KOPT-K1 (cell line): Measurements from ENCODE around the gene UTP25.

Source experiments
- H3K27ac ChIP-seq: fragments of 200-600 bp; sonication (generic); 2 replicates; pipeline ENCODE4 v1.5.1; 2016; ENCODE audit warnings: antibody characterized with exemption, mild to moderate bottlenecking, low read depth, low read length; ENCODE audit not compliant: poor library complexity, severe bottlenecking
- H3K36me3 ChIP-seq: fragments of 200-600 bp; sonication (generic); 2 replicates; pipeline ENCODE4 v1.5.1; 2017; ENCODE audit warnings: antibody characterized with exemption, mild to moderate bottlenecking, low read length, moderate library complexity; ENCODE audit not compliant: insufficient read depth
- H3K9me3 ChIP-seq: fragments of 200-600 bp; sonication (generic); 2 replicates; pipeline ENCODE4 v1.5.1; 2017; ENCODE audit warnings: antibody characterized with exemption, low read length, mild to moderate bottlenecking; ENCODE audit not compliant: insufficient read depth, poor library complexity, severe bottlenecking

Gene UTP25

DNA sequence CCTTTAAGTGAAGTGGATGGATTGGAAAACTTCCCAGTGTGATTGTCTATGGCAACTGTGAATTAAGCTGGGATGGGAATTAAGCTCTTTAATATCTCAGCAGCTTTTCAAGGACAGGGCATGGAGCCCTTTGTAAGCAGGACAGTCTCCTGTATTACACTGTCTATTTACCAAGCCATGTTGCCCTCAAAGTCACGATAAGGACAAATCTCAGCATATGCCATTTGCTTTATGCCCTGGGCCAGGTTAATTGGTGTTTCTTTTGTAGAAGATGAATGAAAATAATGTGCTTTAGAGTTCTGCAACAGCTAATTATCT is 17.6 kb downstream of the UTP25 start:
- Histone ChIP-seq H3K36me3 (peaks cover 97% of the 10 kb centered on the region), H3K27ac (no peak overlapping the region), H3K9me3 (no peaks in the 10 kb centered on the region)

DNA sequence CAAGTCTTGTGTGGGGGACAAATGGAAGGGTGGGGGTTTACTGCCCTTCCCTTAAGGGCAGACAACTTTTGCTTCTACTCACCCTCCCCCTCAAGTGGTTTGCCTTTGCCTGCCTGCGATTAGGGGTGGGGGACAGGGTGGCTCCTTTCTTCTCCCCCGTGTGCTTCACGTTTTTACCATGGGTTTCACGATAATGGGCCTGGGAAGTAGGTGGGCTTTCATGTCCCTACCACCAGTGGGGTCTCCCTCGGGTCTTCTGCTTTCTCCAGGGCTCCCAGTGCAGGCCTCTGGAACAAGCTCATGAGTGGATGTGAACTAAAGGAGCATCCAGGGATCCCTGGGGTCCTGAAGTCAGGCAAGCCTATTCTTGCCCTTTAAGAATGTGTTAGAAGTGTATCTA is 21.6 kb downstream of the UTP25 start:
- H3K9me3 ChIP-seq, result no peaks in the 10 kb centered on the region
- peaks cover 97% of the 10 kb centered on the region for H3K36me3 ChIP-seq
- H3K27ac ChIP-seq, result no peak overlapping the region

DNA sequence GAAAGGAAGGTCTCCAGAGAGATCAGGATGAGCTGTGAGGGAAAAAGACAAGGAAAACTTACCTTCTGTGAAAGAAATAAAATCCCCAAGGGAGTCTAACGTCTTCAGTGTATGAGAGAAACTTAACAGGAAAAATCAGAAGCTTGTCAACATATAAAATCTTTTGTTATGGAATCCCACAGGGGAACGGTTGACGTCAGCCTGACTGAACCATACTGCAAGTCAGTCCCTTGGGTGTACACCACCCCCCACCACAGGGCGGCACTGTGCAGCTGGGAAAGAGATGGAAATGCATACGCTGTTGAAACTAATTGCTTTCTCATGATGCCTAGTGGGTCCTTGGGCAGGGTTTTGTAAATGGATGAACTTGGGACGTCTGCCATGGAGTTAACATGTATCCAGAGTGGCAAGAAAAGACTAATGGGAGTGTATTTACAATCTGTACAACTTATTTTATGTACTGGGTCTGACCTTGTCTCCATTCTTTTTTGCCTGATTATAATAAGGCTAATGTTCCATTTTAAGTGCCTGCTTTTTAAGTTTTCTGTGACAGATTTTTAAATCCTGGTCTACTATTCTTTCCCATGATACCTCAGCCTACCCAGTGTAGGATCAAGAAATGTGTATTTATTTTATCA is 22.7 kb downstream of the UTP25 start:
- Histone ChIP-seq H3K36me3 (peaks cover 99% of the 10 kb centered on the region), H3K27ac (no peak overlapping the region), H3K9me3 (no peaks in the 10 kb centered on the region)

DNA sequence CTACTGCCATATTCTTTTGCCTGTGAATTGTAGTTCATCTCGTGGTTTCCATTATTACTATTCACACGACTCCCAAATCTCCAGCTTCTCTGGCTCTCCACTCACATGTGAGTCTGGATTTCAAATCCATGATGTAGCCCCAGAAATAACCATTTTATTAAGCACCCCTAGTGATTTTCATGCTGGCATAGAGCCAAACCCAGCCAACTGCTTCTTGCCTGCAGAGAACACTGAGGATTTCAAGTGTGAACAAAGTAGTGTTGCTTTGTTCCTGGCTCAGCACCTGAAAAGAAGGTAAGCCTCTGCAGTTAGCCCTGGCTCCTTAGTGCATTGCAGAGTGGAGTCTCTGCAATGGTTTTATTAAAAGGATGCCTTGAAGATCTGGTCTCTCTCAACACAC is 25.9 kb downstream of the UTP25 start:
- no peak overlapping the region for H3K27ac ChIP-seq
- no peaks in the 10 kb centered on the region for H3K9me3 ChIP-seq
- H3K36me3 ChIP-seq, result peaks cover 80% of the 10 kb centered on the region

DNA sequence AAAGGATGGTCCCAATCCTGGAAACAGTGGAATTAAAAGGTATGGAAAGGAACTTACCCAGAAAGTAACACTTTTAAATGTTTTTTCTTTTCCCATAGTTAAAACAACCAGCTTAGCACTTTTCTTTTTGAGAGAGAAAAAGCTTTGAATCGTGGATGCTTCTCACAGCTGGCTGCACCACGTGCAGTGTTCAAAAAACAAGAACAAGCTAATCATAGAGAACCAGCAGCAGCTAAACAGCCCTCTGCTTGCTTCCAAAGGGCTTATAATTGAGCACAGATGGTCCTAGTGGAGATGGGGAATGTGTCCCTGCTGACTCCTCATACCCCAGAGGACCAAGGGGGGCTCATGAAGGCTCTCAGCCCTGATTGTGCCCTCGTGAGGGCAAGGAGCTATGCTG is 26.4 kb downstream of the UTP25 start:
- Histone ChIP-seq H3K36me3 (peaks cover 75% of the 10 kb centered on the region), H3K9me3 (no peaks in the 10 kb centered on the region), H3K27ac (no peak overlapping the region)

DNA sequence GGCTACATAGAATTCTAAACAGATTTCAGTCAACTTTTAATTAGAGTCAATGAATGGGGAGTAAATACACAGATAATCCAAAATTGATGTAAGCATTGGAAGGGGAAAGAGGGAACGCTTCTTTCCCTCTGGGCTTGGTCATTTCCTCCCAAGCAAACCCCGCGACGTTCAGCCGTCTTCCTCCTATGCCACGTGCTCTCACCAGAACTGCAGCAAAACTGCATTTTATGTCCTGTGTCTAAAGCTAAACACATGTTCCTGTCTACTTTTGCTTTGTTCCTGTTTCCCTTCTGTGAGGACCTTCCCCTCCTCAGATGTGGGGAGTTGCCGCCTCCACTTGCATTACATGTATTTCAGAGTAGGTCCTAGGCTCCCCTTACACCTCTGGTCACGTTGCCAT is 27.2 kb downstream of the UTP25 start:
- Histone ChIP-seq H3K36me3 (peaks cover 66% of the 10 kb centered on the region), H3K27ac (no peak overlapping the region)

DNA sequence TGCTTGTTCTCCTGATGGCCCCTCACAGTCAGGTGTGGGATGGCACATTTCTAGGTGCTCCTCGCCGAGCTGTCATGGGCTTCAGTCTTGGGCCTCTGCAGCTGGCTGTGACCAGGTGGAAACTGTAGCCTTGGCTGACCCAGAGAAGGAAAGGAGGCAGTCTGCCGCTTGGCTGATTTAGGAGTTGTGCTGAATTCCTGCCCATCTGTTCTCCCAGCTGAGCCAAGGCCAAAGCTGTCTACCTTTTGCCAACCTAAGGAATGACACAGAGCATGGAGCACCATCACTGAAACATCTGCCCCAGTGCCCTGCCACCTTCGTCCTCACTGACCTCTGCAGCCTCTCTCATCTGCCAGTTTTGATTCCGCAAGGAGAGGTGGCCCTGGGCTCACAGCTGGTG is 27.9 kb downstream of the UTP25 start:
- Histone ChIP-seq H3K27ac (no peak overlapping the region), H3K9me3 (no peaks in the 10 kb centered on the region), H3K36me3 (peaks cover 60% of the 10 kb centered on the region)

More for the DNA sequence above, 27.2 kb downstream of the UTP25 start:
- H3K9me3 ChIP-seq, result no peaks in the 10 kb centered on the region

DNA sequence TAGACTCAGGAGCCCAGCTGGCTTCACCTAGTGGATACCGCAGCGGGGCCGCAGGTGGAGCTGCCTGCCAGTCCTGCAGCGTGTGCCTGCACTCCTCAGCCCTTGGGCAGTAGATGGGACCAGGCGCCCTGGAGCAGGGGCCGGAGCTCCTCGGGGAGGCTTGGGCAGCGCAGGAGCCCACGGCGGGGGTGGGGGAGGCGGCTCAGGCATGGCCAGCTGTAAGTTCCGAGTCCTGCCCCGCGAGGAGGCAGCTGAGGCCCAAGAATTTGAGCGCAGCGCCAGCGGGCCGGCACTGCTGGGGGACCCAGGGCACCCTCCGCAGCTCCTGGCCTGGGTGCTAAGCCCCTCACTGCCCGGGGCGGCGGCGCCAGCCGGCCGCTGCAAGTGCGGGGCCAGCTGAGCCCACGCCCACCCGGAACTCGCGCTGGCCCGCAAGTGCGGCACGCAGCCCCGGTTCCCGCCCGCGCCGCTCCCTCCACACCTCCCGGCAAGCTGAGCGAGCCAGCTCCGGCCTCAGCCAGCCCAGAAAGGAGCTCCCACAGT is 30.9 kb downstream of the UTP25 start:
- H3K36me3 ChIP-seq, result peaks cover 30% of the 10 kb centered on the region
- no peaks in the 10 kb centered on the region for H3K9me3 ChIP-seq
- no peak overlapping the region for H3K27ac ChIP-seq

DNA sequence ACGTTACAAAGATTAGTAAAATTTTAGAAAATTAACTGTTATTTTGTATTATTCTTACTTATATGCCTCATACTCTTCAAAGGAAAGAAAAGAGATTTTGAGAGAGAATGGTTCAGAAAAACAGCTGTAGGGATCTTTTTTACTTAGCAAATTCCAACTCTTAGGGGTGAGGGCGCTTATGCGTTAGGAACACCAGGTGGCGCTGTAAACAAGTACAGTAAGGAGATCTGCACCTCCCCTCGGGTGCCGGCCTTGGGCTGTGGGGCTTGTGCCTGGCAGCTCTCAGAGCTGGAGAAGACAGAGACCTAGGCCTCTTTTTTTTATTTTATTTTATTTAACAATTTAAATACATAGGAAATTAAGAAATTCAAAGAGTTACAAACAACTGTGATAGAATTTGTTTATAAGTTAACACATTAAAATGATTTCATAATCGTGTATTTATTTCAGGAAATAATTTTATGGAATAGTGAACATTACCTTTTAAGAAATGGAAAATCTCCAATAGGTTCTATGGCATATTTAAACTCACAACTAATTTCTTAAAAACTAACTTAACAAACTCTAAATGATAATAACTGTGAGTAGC is 32.6 kb downstream of the UTP25 start:
- H3K9me3 ChIP-seq, result no peaks in the 10 kb centered on the region
- H3K27ac ChIP-seq, result no peak overlapping the region
- peaks cover 13% of the 10 kb centered on the region for H3K36me3 ChIP-seq

DNA sequence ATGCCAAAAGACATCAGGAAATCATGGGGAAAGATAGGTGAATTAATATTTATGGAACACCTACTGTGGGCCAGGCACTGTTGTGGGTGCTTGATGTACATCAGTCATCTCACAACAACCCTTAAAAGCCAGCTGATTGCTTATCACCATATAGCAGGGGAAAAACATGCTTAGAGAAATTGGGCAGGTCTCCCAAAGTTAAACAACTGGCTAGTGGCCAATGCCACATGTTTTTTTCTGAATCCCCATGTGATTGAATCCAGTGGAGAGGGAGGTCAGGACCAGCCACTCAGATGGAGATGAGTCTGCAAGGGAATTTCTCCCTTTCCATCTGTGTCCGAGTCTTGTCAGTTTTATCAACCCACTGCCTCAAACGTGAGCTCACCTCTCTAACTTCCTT is 33.5 kb downstream of the UTP25 start:
- H3K27ac ChIP-seq, result no peak overlapping the region
- H3K9me3 ChIP-seq, result no peaks in the 10 kb centered on the region
- peaks cover 4% of the 10 kb centered on the region; the same call in 1 of the 2 replicates for H3K36me3 ChIP-seq

DNA sequence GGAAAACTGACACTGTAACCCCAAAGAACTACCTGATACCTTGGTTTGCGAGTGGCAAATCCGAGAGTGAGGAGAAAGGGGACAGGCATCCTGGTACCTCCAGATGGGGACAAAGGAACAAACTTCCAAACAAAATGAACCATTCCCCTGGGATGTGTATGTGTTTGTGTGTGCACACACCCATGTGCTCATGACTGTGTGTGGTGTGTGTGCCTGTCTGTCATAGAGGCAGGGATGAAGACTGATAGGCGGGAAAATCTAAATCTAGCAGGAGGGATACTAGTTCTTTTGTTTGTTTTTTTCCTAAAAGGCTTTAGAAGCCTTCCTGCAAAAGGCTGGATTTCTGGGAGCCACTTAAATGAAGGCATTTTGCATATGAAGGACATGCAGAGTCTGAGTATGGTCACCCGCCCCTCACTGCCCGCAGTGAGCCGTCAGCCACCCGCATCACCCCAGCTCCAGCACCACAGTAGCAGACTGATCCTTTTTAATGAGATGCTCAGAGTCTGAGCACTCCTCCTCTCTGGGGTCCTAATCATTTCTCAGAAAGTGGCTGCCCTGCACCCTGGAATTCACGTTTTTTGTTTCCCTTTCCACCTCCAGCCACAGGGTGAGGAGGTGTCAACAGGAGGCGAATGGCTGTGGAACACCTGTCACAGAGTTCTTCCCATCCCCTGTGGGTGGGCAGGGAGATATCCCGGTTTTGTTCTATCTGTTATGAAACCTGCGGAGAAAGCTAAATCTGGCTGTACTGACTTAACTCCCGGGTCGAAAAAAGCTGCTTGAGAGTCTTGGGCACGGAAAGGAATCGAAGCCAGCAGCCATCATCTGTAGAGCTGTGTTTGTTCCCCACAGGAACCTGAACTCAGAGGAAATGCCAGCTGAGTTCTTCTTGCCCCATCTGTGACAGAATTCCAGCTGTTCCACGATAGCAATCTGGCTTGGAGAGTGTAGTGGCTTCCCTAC is 34.9 kb downstream of the UTP25 start:
- Histone ChIP-seq H3K9me3 (peaks cover 4% of the 10 kb centered on the region), H3K36me3 (no peaks in the 10 kb centered on the region; the same call in 1 of the 2 replicates), H3K27ac (no peak overlapping the region)

DNA sequence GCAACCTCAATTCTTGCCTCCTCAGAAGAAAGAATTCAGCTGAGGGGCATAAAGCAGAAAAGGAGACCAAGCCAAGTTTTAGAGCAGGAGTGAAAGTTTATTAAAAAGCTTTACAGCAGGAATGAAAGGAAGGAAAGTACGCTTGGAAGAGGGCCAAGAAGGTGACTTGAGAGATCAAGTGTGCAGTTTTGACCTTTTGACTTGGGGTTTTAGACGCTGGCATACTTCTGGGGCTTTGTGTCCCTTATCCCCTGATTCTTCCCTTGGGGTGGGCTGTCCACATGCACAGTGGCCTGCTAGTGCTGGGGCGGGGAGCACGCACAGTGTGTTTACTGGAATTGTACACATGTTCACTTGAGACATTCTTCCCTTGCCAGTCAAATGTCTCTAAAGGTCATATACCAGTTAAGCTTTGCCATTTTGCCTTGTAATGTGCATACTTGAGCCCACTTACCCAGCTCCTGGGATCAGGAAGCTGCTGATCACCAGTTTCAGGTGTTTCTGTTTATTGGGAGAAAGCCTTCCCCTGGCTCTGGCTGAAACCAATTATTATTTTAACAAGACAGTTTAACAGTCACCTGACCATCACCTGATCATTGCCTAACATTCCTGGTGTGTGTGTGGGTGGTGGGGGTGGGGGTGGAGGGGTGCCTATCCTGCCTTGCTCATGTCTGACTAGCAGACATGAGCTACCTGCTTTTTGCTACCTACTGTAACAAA is 36.2 kb downstream of the UTP25 start:
- Histone ChIP-seq H3K27ac (no peak overlapping the region), H3K36me3 (no peaks in the 10 kb centered on the region), H3K9me3 (peaks cover 5% of the 10 kb centered on the region)

DNA sequence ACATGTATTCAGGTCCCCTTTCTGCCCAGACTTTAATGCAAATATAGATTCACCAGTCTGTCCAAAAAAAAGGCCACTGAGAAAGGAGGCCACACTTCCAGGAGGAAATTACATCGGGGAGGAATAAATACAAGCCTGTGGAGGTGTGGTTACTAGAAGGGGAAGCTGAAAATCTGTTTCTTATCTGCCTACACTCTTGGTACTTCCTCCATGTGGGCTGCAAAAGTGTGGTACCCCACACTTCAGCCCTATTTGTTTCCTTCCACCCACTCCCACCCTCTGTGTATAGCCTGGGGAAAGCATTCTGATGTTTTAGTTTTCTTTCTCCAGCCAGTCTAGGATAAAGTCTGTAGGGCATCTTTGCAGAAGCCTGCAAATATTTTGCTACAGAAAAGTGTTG is 38.4 kb downstream of the UTP25 start:
- H3K36me3 ChIP-seq, result no peaks in the 10 kb centered on the region
- peaks cover 5% of the 10 kb centered on the region for H3K9me3 ChIP-seq
- H3K27ac ChIP-seq, result no peak overlapping the region

DNA sequence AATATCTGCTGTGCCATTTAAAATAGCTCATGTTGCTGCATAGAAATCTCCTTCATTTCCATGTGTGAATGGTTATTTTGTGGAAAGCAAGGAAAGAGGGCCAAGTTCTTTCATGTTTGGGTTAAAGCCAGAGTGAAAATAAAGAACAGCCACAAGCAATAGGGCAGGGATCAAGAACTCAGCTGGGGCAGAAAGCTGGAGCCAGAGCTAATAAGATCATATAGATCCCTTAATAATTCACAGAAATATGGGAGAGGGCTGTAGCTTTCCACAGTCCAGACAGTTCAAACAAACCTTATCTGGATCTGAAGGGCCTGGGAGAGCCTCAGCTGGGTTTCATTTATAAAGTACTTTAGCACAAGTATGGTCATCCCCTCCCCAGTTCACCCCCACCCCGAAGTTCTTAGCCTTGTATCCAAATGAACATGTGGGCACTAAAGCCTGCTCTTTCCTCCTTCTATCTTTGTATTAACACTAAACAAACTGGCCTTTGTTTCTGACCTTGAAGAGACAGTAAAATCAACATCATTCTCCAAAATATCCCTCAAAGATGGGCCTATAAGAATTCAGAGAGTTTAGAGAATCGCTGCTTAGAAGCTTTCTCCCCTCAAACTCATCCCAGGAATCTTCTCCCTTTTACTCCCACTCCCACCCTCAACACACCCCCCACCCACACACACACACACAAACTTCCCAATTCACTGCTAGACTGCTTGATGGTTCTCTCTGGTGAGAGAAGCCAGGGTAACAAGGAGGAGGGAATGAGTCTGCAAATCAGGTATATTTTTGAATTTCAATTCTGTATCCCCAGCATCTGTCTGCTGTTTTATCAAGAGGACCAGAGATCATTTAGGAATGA is 41.7 kb downstream of the UTP25 start:
- Histone ChIP-seq H3K9me3 (peaks cover 5% of the 10 kb centered on the region), H3K36me3 (no peaks in the 10 kb centered on the region), H3K27ac (no peak overlapping the region)
